Trophoblast cell (in vitro differentiated cells and primary cell): ENCODE measurements around the gene AURKA.
A peak's percentile ranks its signal among the peaks of the same experiment; 100 is the strongest.

Source experiments
- DNase-seq, 2 donors: peaks; one replicate each; pipeline ENCODE4 v3.0.0-alpha.2; 2016
- H2AFZ ChIP-seq: 2 replicates; pipeline ENCODE4 v1.6.1; 2013; ENCODE audit warnings: low read length, moderate library complexity, mild to moderate bottlenecking; ENCODE audit not compliant: insufficient read depth, poor library complexity
- H2AK5ac ChIP-seq: 2 replicates; pipeline ENCODE4 v1.6.1; 2013; ENCODE audit warnings: mild to moderate bottlenecking, low read length
- H2BK120ac ChIP-seq: 2 replicates; pipeline ENCODE4 v1.6.1; 2013; ENCODE audit warnings: low read length, mild to moderate bottlenecking, moderate library complexity; ENCODE audit not compliant: insufficient read depth, poor library complexity
- H2BK12ac ChIP-seq: 2 replicates; pipeline ENCODE4 v1.6.1; 2013; ENCODE audit warnings: mild to moderate bottlenecking, low read length, moderate library complexity
- H2BK5ac ChIP-seq: 2 replicates; pipeline ENCODE4 v1.6.1; 2013; ENCODE audit warnings: low read length, low read depth, moderate library complexity, mild to moderate bottlenecking; ENCODE audit not compliant: poor library complexity
- H3K14ac ChIP-seq: 2 replicates; pipeline ENCODE4 v1.6.1; 2013; ENCODE audit warnings: mild to moderate bottlenecking, low read length
- H3K18ac ChIP-seq: 2 replicates; pipeline ENCODE4 v1.6.1; 2013; ENCODE audit warnings: mild to moderate bottlenecking, low read length
- H3K23ac ChIP-seq: 2 replicates; pipeline ENCODE4 v1.6.1; 2013; ENCODE audit warnings: low read length
- H3K27ac ChIP-seq: 2 replicates; pipeline ENCODE4 v1.5.1; 2013; ENCODE audit warnings: low read depth, mild to moderate bottlenecking, inconsistent platforms, low read length, moderate library complexity
- H3K27me3 ChIP-seq: 2 replicates; pipeline ENCODE4 v1.6.1; 2013; ENCODE audit warnings: inconsistent platforms, mild to moderate bottlenecking, low read length, moderate library complexity; ENCODE audit not compliant: insufficient read depth
- H3K36me3 ChIP-seq, 2 experiments: 1 replicate in 1 of 2; 2 replicates in 1 of 2; pipeline ENCODE4 v1.6.1; 2013; ENCODE audit warnings: low read length in 2 of 2, mild to moderate bottlenecking in 2 of 2, moderate library complexity in 1 of 2; ENCODE audit not compliant: insufficient read depth in 2 of 2, control insufficient read depth in 1 of 2
- H3K4ac ChIP-seq: 2 replicates; pipeline ENCODE4 v1.6.1; 2013; ENCODE audit warnings: low read depth, mild to moderate bottlenecking, low read length, moderate library complexity
- H3K4me1 ChIP-seq, 2 experiments: 1 replicate in 1 of 2; 2 replicates in 1 of 2; pipeline ENCODE4 v1.6.1; 2013; ENCODE audit warnings: low read length in 2 of 2, mild to moderate bottlenecking in 2 of 2, moderate library complexity in 1 of 2; ENCODE audit not compliant: insufficient read depth in 2 of 2, control insufficient read depth in 1 of 2
- H3K4me2 ChIP-seq: 2 replicates; pipeline ENCODE4 v1.6.1; 2013; ENCODE audit warnings: inconsistent platforms, mild to moderate bottlenecking, low read length, moderate library complexity
- H3K4me3 ChIP-seq: 2 replicates; pipeline ENCODE4 v1.5.1; 2013; ENCODE audit warnings: mild to moderate bottlenecking, low read depth, low read length, inconsistent platforms
- H3K79me1 ChIP-seq: one replicate; pipeline ENCODE4 v1.6.1; 2013; ENCODE audit warnings: low read length
- H3K79me2 ChIP-seq: 2 replicates; pipeline ENCODE4 v1.6.1; 2013; ENCODE audit warnings: low read length, mild to moderate bottlenecking; ENCODE audit not compliant: control insufficient read depth, insufficient read depth, poor library complexity
- H3K9ac ChIP-seq: 2 replicates; pipeline ENCODE4 v1.6.1; 2013; ENCODE audit warnings: mild to moderate bottlenecking, low read length
- H3K9me3 ChIP-seq: 2 replicates; pipeline ENCODE4 v1.6.1; 2013; ENCODE audit warnings: low read depth, mild to moderate bottlenecking, control low read depth, inconsistent platforms, low read length; ENCODE audit not compliant: insufficient read depth
- H4K12ac ChIP-seq: 2 replicates; pipeline ENCODE4 v1.6.1; 2013; ENCODE audit warnings: low read depth, mild to moderate bottlenecking, low read length, moderate library complexity
- H4K8ac ChIP-seq: 2 replicates; pipeline ENCODE4 v1.6.1; 2013; ENCODE audit warnings: low read depth, mild to moderate bottlenecking, low read length, moderate library complexity
- H4K91ac ChIP-seq: one replicate; pipeline ENCODE4 v1.6.1; 2013; ENCODE audit warnings: low read depth, mild to moderate bottlenecking, low read length, moderate library complexity
- WGBS: extraction: QIAGEN DNeasy Blood & Tissue Kit; methylation state at CpG from one replicate; pipeline ENCODE4 v1.1.7; 2013; ENCODE audit warnings: missing lambda C conversion rate; ENCODE audit not compliant: insufficient read length, insufficient coverage; ENCODE audit errors: extremely low coverage; 5-methylcytosine and 5-hydroxymethylcytosine counted together

The AURKA gene

GRCh38 chr20:56430957-56431356, 38.9 kb upstream of the AURKA start:
- Histone ChIP-seq H3K9ac (no peak overlapping the region), H3K4me2 (no peak overlapping the region), H4K91ac (no peak overlapping the region), H3K4me1 (peaks cover 0 to 4% of the 10 kb centered on the region in 2 experiments), H2BK5ac (no peak overlapping the region), H4K12ac (no peak overlapping the region), H3K4ac (no peak overlapping the region), H3K27ac (no peak overlapping the region), H2AFZ (no peak overlapping the region), H2BK120ac (no peak overlapping the region), H3K79me2 (no peaks in the 10 kb centered on the region), H3K4me3 (no peak overlapping the region), H2AK5ac (no peak overlapping the region), H3K36me3 (no peaks in the 10 kb centered on the region), H3K14ac (no peak overlapping the region), H3K9me3 (no peaks in the 10 kb centered on the region), H3K79me1 (no peaks in the 10 kb centered on the region), H4K8ac (no peak overlapping the region), H2BK12ac (no peak overlapping the region), H3K18ac (no peak overlapping the region), H3K23ac (no peak overlapping the region), H3K27me3 (no peaks in the 10 kb centered on the region)
- no peak for DNase-seq
- no CpG with 5 or more reads among the region's 1 CpG for WGBS

- Histone ChIP-seq H3K4me2 (no peak overlapping the region), H2AK5ac (no peak overlapping the region), H3K4me1 (peaks cover 0 to 4% of the 10 kb centered on the region in 2 experiments), H3K79me2 (no peaks in the 10 kb centered on the region), H3K4me3 (no peak overlapping the region), H4K8ac (no peak overlapping the region), H3K27ac (no peak overlapping the region), H2BK12ac (no peak overlapping the region), H3K14ac (no peak overlapping the region), H3K27me3 (no peaks in the 10 kb centered on the region), H4K91ac (no peak overlapping the region), H3K79me1 (no peaks in the 10 kb centered on the region), H3K4ac (no peak overlapping the region), H2BK5ac (no peak overlapping the region), H3K18ac (no peak overlapping the region), H3K36me3 (no peaks in the 10 kb centered on the region), H2AFZ (no peak overlapping the region), H3K23ac (no peak overlapping the region), H3K9ac (no peak overlapping the region), H4K12ac (no peak overlapping the region), H3K9me3 (no peaks in the 10 kb centered on the region), H2BK120ac (no peak overlapping the region)
- WGBS: no CpG with 5 or more reads among the region's 4 CpGs
- no peak for DNase-seq
Measured at GRCh38 chr20:56430461-56430860, 38.4 kb upstream of the AURKA start.

- no peak for DNase-seq
- no peak overlapping the region for H3K4ac ChIP-seq
- no peak overlapping the region for H3K4me3 ChIP-seq
- H3K36me3 ChIP-seq: no peaks in the 10 kb centered on the region
- H2AK5ac ChIP-seq: no peak overlapping the region
- H3K27me3 ChIP-seq: no peaks in the 10 kb centered on the region
- H3K23ac ChIP-seq: no peak overlapping the region
- no peak overlapping the region for H4K12ac ChIP-seq
- no peak overlapping the region for H2BK12ac ChIP-seq
- no peak overlapping the region for H3K18ac ChIP-seq
- WGBS: no CpG with 5 or more reads among the region's 4 CpGs
- H3K14ac ChIP-seq: no peak overlapping the region
- H2BK120ac ChIP-seq: no peak overlapping the region
- no peak overlapping the region for H4K8ac ChIP-seq
- no peaks in the 10 kb centered on the region for H3K79me2 ChIP-seq
- H3K4me1 ChIP-seq: peaks cover 0 to 4% of the 10 kb centered on the region in 2 experiments
- H3K9ac ChIP-seq: no peak overlapping the region
- H3K79me1 ChIP-seq: no peaks in the 10 kb centered on the region
- no peak overlapping the region for H3K4me2 ChIP-seq
- no peaks in the 10 kb centered on the region for H3K9me3 ChIP-seq
- H2AFZ ChIP-seq: no peak overlapping the region
- H2BK5ac ChIP-seq: no peak overlapping the region
- no peak overlapping the region for H4K91ac ChIP-seq
- H3K27ac ChIP-seq: no peak overlapping the region
Measured at GRCh38 chr20:56429941-56430340, 37.9 kb upstream of the AURKA start.

GRCh38 chr20:56429502-56429901, 37.5 kb upstream of the AURKA start:
- H3K23ac ChIP-seq: no peak overlapping the region
- no peak overlapping the region for H3K27ac ChIP-seq
- no peak overlapping the region for H3K18ac ChIP-seq
- WGBS: 100% methylated on average over 3 of the region's 6 CpGs
- no peak overlapping the region for H2BK12ac ChIP-seq
- no peak overlapping the region for H2BK5ac ChIP-seq
- no peak overlapping the region for H3K14ac ChIP-seq
- H3K4ac ChIP-seq: no peak overlapping the region
- H4K8ac ChIP-seq: no peak overlapping the region
- H3K27me3 ChIP-seq: no peaks in the 10 kb centered on the region
- H3K9me3 ChIP-seq: no peaks in the 10 kb centered on the region
- no peak overlapping the region for H3K4me3 ChIP-seq
- no peak overlapping the region for H2AFZ ChIP-seq
- no peaks in the 10 kb centered on the region for H3K36me3 ChIP-seq
- no peak overlapping the region for H2BK120ac ChIP-seq
- H3K79me1 ChIP-seq: no peaks in the 10 kb centered on the region
- H4K12ac ChIP-seq: no peak overlapping the region
- H4K91ac ChIP-seq: no peak overlapping the region
- H3K4me2 ChIP-seq: no peak overlapping the region
- H3K4me1 ChIP-seq: peaks cover 0 to 4% of the 10 kb centered on the region in 2 experiments
- no peak overlapping the region for H2AK5ac ChIP-seq
- DNase-seq: peak; percentile 36 to 52
- no peaks in the 10 kb centered on the region for H3K79me2 ChIP-seq
- H3K9ac ChIP-seq: no peak overlapping the region
